ENCODE data around the gene SHC3. TPM values are rescaled to one million over a fixed set of nuclear protein-coding genes. Genes with fewer than 3 reads are reported as not detected.

SHC3 gene
- total and polyA plus RNA-seq, 8 donors, result 0.15 to 1.7 (median 1.0) TPM

GRCh38 chr9:89009546-89009840 lies 169.1 kb downstream of the SHC3 start:
- Histone ChIP-seq H3K27ac (no peak overlapping the region), H3K27me3 (no peaks in the 10 kb centered on the region), H3K4me1 (peaks cover 0 to 7% (median 0%) of the 10 kb centered on the region in 4 donors), H3K4me3 (no peak overlapping the region), H3K9me3 (no peaks in the 10 kb centered on the region), H3K36me3 (peaks cover 0 to 7% (median 0%) of the 10 kb centered on the region in 4 donors)
- DNase-seq, result no peak
- intact Hi-C loops (cut with DNase I; ENCODE audit: low total_unique reads), result no loop called here
- TF ChIP-seq CTCF (IDR thresholded peaks at IDR 0.05), result no peak
- no peak for TF ChIP-seq EP300 (IDR thresholded peaks at IDR 0.05)
- TF ChIP-seq POLR2A (IDR thresholded peaks at IDR 0.05), result no peak
- no peak for TF ChIP-seq POLR2AphosphoS5 (IDR thresholded peaks at IDR 0.05)
- WGBS, 5 donors, result 87 to 95% (median 92%) methylated on average over 9 of the region's 9 CpGs

- intact Hi-C loops (cut with DNase I; ENCODE audit: low total_unique reads), result no loop called here
- TF ChIP-seq POLR2A (IDR thresholded peaks at IDR 0.05), result no peak
- no peak for TF ChIP-seq EP300 (IDR thresholded peaks at IDR 0.05)
- no peak for TF ChIP-seq CTCF (IDR thresholded peaks at IDR 0.05)
- TF ChIP-seq POLR2AphosphoS5 (IDR thresholded peaks at IDR 0.05), result no peak
- H3K27ac ChIP-seq, result no peak overlapping the region
- no peaks in the 10 kb centered on the region for H3K9me3 ChIP-seq
- no peaks in the 10 kb centered on the region for H3K27me3 ChIP-seq
- no peak overlapping the region for H3K4me3 ChIP-seq
- H3K36me3 ChIP-seq, result peaks cover 0 to 7% (median 0%) of the 10 kb centered on the region in 4 donors
- peaks cover 0 to 7% (median 0%) of the 10 kb centered on the region in 4 donors for H3K4me1 ChIP-seq
- WGBS, 5 donors, result 77 to 91% (median 83%) methylated on average over 12 of the region's 12 CpGs
- no peak for DNase-seq
These were observed 169.7 kb downstream of the SHC3 start for GRCh38 chr9:89008744-89009545.

- DNase-seq, result no peak
- Histone ChIP-seq H3K36me3 (peaks cover 0 to 9% (median 2%) of the 10 kb centered on the region in 4 donors), H3K9me3 (no peaks in the 10 kb centered on the region), H3K4me1 (peaks cover 0 to 7% (median 0%) of the 10 kb centered on the region in 4 donors), H3K27me3 (no peaks in the 10 kb centered on the region), H3K4me3 (no peak overlapping the region), H3K27ac (no peak overlapping the region)
- intact Hi-C loops (cut with DNase I; ENCODE audit: low total_unique reads), result no loop called here
- no peak for TF ChIP-seq EP300 (IDR thresholded peaks at IDR 0.05)
- TF ChIP-seq POLR2AphosphoS5 (IDR thresholded peaks at IDR 0.05), result no peak
- TF ChIP-seq POLR2A (IDR thresholded peaks at IDR 0.05), result no peak
- TF ChIP-seq CTCF (IDR thresholded peaks at IDR 0.05), result no peak
- 81 to 87% (median 86%) methylated on average over 8 to 9 of the region's 9 CpGs for WGBS, 5 donors
These were observed 170.4 kb downstream of the SHC3 start for GRCh38 chr9:89008055-89008743.

- WGBS, 5 donors, result 62 to 76% (median 66%) methylated on average over 9 of the region's 9 CpGs
- intact Hi-C loops (cut with DNase I; ENCODE audit: low total_unique reads), result no loop called here
- TF ChIP-seq POLR2A (IDR thresholded peaks at IDR 0.05), result no peak
- TF ChIP-seq CTCF (IDR thresholded peaks at IDR 0.05), result no peak
- TF ChIP-seq POLR2AphosphoS5 (IDR thresholded peaks at IDR 0.05), result no peak
- TF ChIP-seq EP300 (IDR thresholded peaks at IDR 0.05), result no peak
These were observed 171.3 kb downstream of the SHC3 start for GRCh38 chr9:89006996-89007967.

More at GRCh38 chr9:89006996-89007967, 171.3 kb downstream of the SHC3 start:
- Histone ChIP-seq H3K9me3 (no peaks in the 10 kb centered on the region), H3K27me3 (no peaks in the 10 kb centered on the region), H3K27ac (no peak overlapping the region), H3K4me1 (peaks cover 0 to 7% (median under 1%) of the 10 kb centered on the region in 4 donors), H3K4me3 (no peak overlapping the region), H3K36me3 (peaks cover 3 to 19% (median 11%) of the 10 kb centered on the region in 4 donors)
- DNase-seq, result no peak

All from stomach (tissue), 9 donors.